HEK293 (cell line): ENCODE measurements around the gene R3HDM4.
A peak's percentile ranks its signal among the peaks of the same experiment; 100 is the strongest.

Source experiments
- CTCF ChIA-PET: fragments of 350-600 bp; formaldehyde crosslinking; extraction: SDS; loops from one replicate; lab custom pipeline; 2021; ENCODE audit warnings: antibody characterized with exemption; lab: Yijun Ruan, JAX
- POLR2A ChIA-PET: fragments of 300-600 bp; formaldehyde crosslinking; extraction: SDS; loops from one replicate; lab custom pipeline; 2020; ENCODE audit warnings: antibody characterized with exemption, inconsistent platforms; lab: Yijun Ruan, JAX
- H3K27ac ChIP-seq: fragments of 200-500 bp; sonication (Bioruptor generic); 2 replicates; pipeline ENCODE4 v1.5.1; 2014; ENCODE audit warnings: low read depth, low read length, control low read depth, inconsistent platforms; ENCODE audit errors: extremely low read depth
- H3K36me3 ChIP-seq, 2 experiments: fragments of 200-500 bp in 1 of 2; sonication (Bioruptor generic) in 1 of 2; 1 replicate in 1 of 2; 2 replicates in 1 of 2; pipeline ENCODE4 v1.5.1; 2014 to 2017; ENCODE audit warnings: inconsistent platforms in 2 of 2, low read length in 2 of 2; ENCODE audit not compliant: control insufficient read depth in 2 of 2, insufficient read depth in 1 of 2
- H3K4me1 ChIP-seq: fragments of 200-500 bp; sonication (Bioruptor generic); 2 replicates; pipeline ENCODE4 v1.5.1; 2014; ENCODE audit warnings: mild to moderate bottlenecking, low read length, inconsistent platforms; ENCODE audit not compliant: control insufficient read depth, insufficient read depth
- H3K4me3 ChIP-seq: 2 replicates; pipeline ENCODE4 v1.5.1; 2011; ENCODE audit warnings: low read depth, mild to moderate bottlenecking, control low read depth, low read length, moderate library complexity
- H3K9me3 ChIP-seq: fragments of 200-500 bp; sonication (Bioruptor generic); 2 replicates; pipeline ENCODE4 v1.5.1; 2014; ENCODE audit warnings: low read depth, low read length, inconsistent platforms; ENCODE audit not compliant: control insufficient read depth, insufficient read depth
- BCL11A ChIP-seq: fragments of 450-650 bp; formaldehyde crosslinking; IDR thresholded peaks from 2 replicates; pipeline ENCODE4 v1.5.1; 2016; ENCODE audit warnings: low read depth, missing biosample characterization, missing genetic modification characterization
- EGR2 ChIP-seq: fragments of 450-650 bp; formaldehyde crosslinking; IDR thresholded peaks from 2 replicates; pipeline ENCODE4 v1.5.1; 2016; ENCODE audit warnings: low read depth, missing biosample characterization, missing genetic modification characterization
- GLIS1 ChIP-seq: fragments of 450-650 bp; formaldehyde crosslinking; IDR thresholded peaks from 2 replicates; pipeline ENCODE4 v1.5.1; 2016; ENCODE audit warnings: missing biosample characterization, missing genetic modification characterization
- GLIS2 ChIP-seq: fragments of 450-650 bp; formaldehyde crosslinking; IDR thresholded peaks from 2 replicates; pipeline ENCODE4 v1.5.1; 2016; ENCODE audit warnings: missing biosample characterization, missing genetic modification characterization
- KLF1 ChIP-seq: fragments of 450-650 bp; formaldehyde crosslinking; IDR thresholded peaks from 2 replicates; pipeline ENCODE4 v1.5.1; 2016; ENCODE audit warnings: missing biosample characterization, missing genetic modification characterization
- KLF10 ChIP-seq: fragments of 450-650 bp; IDR thresholded peaks from 2 replicates; pipeline ENCODE4 v1.5.1; 2018; ENCODE audit warnings: missing biosample characterization, mild to moderate bottlenecking, missing genetic modification characterization
- KLF16 ChIP-seq: fragments of 450-650 bp; formaldehyde crosslinking; IDR thresholded peaks from 2 replicates; pipeline ENCODE4 v1.5.1; 2017; ENCODE audit warnings: missing biosample characterization, missing genetic modification characterization
- KLF8 ChIP-seq: fragments of 450-650 bp; formaldehyde crosslinking; IDR thresholded peaks from 2 replicates; pipeline ENCODE4 v1.5.1; 2016; ENCODE audit warnings: missing biosample characterization, missing genetic modification characterization
- PRDM4 ChIP-seq: fragments of 450-650 bp; formaldehyde crosslinking; IDR thresholded peaks from 2 replicates; pipeline ENCODE4 v1.5.1; 2017; ENCODE audit warnings: missing biosample characterization, missing genetic modification characterization
- SP2 ChIP-seq: fragments of 450-650 bp; formaldehyde crosslinking; IDR thresholded peaks from 2 replicates; pipeline ENCODE4 v1.5.1; 2016; ENCODE audit warnings: missing biosample characterization, missing genetic modification characterization
- ZBTB8A ChIP-seq: fragments of 450-650 bp; formaldehyde crosslinking; IDR thresholded peaks from 2 replicates; pipeline ENCODE4 v1.5.1; 2016; ENCODE audit warnings: missing biosample characterization, missing genetic modification characterization
- ZFHX2 ChIP-seq: fragments of 450-650 bp; formaldehyde crosslinking; conservative IDR thresholded peaks from 2 replicates; pipeline ENCODE4 v1.5.1; 2016; ENCODE audit warnings: missing biosample characterization, missing genetic modification characterization
- ZNF114 ChIP-seq: fragments of 450-650 bp; formaldehyde crosslinking; IDR thresholded peaks from 2 replicates; pipeline ENCODE4 v1.5.0; 2017; ENCODE audit warnings: missing biosample characterization, missing genetic modification characterization
- ZNF121 ChIP-seq: fragments of 450-650 bp; formaldehyde crosslinking; IDR thresholded peaks from 2 replicates; pipeline ENCODE4 v1.5.1; 2016; ENCODE audit warnings: missing biosample characterization, missing genetic modification characterization
- ZNF133 ChIP-seq: fragments of 450-650 bp; formaldehyde crosslinking; IDR thresholded peaks from 2 replicates; pipeline ENCODE4 v1.5.1; 2016; ENCODE audit warnings: missing biosample characterization, missing genetic modification characterization
- ZNF184 ChIP-seq: fragments of 450-650 bp; IDR thresholded peaks from 2 replicates; pipeline ENCODE4 v1.5.1; 2018; ENCODE audit warnings: missing biosample characterization, mild to moderate bottlenecking, missing genetic modification characterization
- ZNF2 ChIP-seq: fragments of 450-650 bp; formaldehyde crosslinking; IDR thresholded peaks from 2 replicates; pipeline ENCODE4 v1.5.1; 2016; ENCODE audit warnings: missing biosample characterization, missing genetic modification characterization
- ZNF292 ChIP-seq: fragments of 450-650 bp; formaldehyde crosslinking; IDR thresholded peaks from 2 replicates; pipeline ENCODE4 v1.5.1; 2016; ENCODE audit warnings: low read depth, missing biosample characterization, missing genetic modification characterization, borderline replicate concordance
- ZNF37A ChIP-seq: fragments of 450-650 bp; IDR thresholded peaks from 2 replicates; pipeline ENCODE4 v1.5.1; 2018; ENCODE audit warnings: missing biosample characterization, missing genetic modification characterization
- ZNF488 ChIP-seq: fragments of 450-650 bp; formaldehyde crosslinking; IDR thresholded peaks from 2 replicates; pipeline ENCODE4 v1.5.1; 2016; ENCODE audit warnings: missing biosample characterization, missing genetic modification characterization
- ZNF560 ChIP-seq: fragments of 450-650 bp; formaldehyde crosslinking; IDR thresholded peaks from 2 replicates; pipeline ENCODE4 v1.5.1; 2017; ENCODE audit warnings: missing biosample characterization, missing genetic modification characterization, borderline replicate concordance
- ZNF626 ChIP-seq: fragments of 450-650 bp; sonication (Bioruptor Pico); formaldehyde crosslinking; IDR thresholded peaks from 2 replicates; pipeline ENCODE4 v1.5.1; 2018; ENCODE audit warnings: missing biosample characterization, missing genetic modification characterization, inconsistent platforms
- ZNF654 ChIP-seq: fragments of 450-650 bp; formaldehyde crosslinking; IDR thresholded peaks from 2 replicates; pipeline ENCODE4 v1.5.1; 2016; ENCODE audit warnings: low read depth, missing biosample characterization, missing genetic modification characterization
- ZNF843 ChIP-seq: fragments of 450-650 bp; formaldehyde crosslinking; IDR thresholded peaks from 2 replicates; pipeline ENCODE4 v1.5.1; 2016; ENCODE audit warnings: missing biosample characterization, missing genetic modification characterization
- TF ChIP-seq, protein P1 (sequence below): fragments of 450-650 bp; formaldehyde crosslinking; IDR thresholded peaks from 2 replicates; pipeline ENCODE4 v1.5.1; 2016; ENCODE audit warnings: missing biosample characterization, missing genetic modification characterization
- TF ChIP-seq, protein P2 (sequence below): fragments of 450-650 bp; formaldehyde crosslinking; optimal IDR thresholded peaks from 2 replicates; pipeline ENCODE3; 2016; ENCODE audit warnings: missing biosample characterization, mild to moderate bottlenecking, missing genetic modification characterization
- TF ChIP-seq, protein P3 (sequence below): fragments of 450-650 bp; formaldehyde crosslinking; conservative IDR thresholded peaks from 2 replicates; pipeline ENCODE4 v1.5.1; 2016; ENCODE audit warnings: low read depth, missing biosample characterization, missing genetic modification characterization

Gene R3HDM4

DNA sequence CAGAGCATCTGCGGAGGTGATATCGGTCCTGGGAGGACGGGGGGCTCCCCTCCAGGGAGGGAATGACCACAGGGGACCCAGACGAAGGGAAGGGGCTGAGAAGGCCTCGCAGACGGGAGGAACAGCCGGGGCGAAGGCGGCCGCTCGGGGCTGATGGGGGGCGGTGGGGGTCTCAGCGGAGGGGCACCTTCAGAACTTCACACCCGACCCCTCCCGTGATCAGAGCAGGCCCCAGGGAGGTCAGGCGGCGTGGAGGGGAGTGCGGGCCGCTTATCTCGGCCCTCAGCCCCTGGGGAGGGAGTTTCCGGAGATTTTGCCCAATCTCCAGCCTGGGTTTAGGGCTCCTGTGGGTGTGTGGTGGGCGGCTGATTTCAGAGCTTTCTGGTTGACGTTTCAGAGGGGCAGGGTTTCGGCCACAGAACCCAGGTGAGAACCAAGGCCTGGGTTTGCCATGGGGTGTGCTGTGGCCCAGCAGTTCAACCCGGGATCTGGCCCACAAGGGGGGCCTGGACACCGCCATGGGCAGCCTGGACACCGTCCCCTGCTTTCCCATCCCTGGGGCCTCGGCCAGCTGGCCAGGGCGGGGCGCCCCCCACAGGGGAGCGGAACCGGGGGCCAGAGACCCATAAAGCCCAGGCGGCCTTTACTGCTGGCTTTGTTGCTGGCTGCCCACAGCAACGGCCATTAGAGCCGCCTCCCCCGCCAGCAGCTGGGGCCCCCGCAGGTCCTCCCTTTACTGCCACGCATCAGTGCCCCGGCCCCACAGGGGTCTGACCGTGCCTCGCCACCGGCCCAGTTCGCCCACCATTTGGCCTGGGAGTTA, 41.9 kb upstream of the R3HDM4 start:
- Histone ChIP-seq H3K36me3 (peaks cover 0 to 2% of the 10 kb centered on the region in 2 experiments; a peak in 1 of 3 replicates), H3K4me3 (no peak overlapping the region), H3K4me1 (no peaks in the 10 kb centered on the region), H3K27ac (no peak overlapping the region), H3K9me3 (no peaks in the 10 kb centered on the region)
- ChIA-PET POLR2A (interaction anchor here (0.6 kb wide), 1 partner anchor 193 kb away, joined by 3 read pairs; no protein-coding TSS in a partner anchor), CTCF (interaction anchor here (1.0 kb wide), 1 partner anchor 16 kb away, joined by 5 read pairs; no protein-coding TSS in a partner anchor)
- peak; percentile 44; the same call in 1 of the 2 replicates for TF ChIP-seq KLF8 (tag by site-specific recombination)
- TF ChIP-seq BCL11A, result no peak
- TF ChIP-seq ZNF488 (tag by site-specific recombination), result no peak
- TF ChIP-seq ZNF654 (tag by site-specific recombination), result no peak
- TF ChIP-seq ZFHX2 (tag by site-specific recombination), result peak; percentile 91
- peak; percentile 79 for TF ChIP-seq EGR2
- 0 out of 2 replicates have a peak, but pooled peaks have one; percentile 36 for TF ChIP-seq KLF1 (tag by site-specific recombination)
- TF ChIP-seq ZNF292 (tag by site-specific recombination), result no peak
- TF ChIP-seq GLIS2, result peak; percentile 21; the same call in 1 of the 2 replicates
- no peak for TF ChIP-seq ZNF560
- peak; percentile 53 for TF ChIP-seq ZBTB8A
- TF ChIP-seq PRDM4 (tag by site-specific recombination), result peak; percentile 100
- TF ChIP-seq, protein P1, sequence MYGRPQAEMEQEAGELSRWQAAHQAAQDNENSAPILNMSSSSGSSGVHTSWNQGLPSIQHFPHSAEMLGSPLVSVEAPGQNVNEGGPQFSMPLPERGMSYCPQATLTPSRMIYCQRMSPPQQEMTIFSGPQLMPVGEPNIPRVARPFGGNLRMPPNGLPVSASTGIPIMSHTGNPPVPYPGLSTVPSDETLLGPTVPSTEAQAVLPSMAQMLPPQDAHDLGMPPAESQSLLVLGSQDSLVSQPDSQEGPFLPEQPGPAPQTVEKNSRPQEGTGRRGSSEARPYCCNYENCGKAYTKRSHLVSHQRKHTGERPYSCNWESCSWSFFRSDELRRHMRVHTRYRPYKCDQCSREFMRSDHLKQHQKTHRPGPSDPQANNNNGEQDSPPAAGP (tag by site-specific recombination), result 0 out of 2 replicates have a peak, but pooled peaks have one; percentile 24
- no peak for TF ChIP-seq ZNF121
- TF ChIP-seq GLIS1, result 0 out of 2 replicates have a peak, but pooled peaks have one; percentile 16
- no peak for TF ChIP-seq ZNF133 (tag by site-specific recombination)
- TF ChIP-seq, protein P2, sequence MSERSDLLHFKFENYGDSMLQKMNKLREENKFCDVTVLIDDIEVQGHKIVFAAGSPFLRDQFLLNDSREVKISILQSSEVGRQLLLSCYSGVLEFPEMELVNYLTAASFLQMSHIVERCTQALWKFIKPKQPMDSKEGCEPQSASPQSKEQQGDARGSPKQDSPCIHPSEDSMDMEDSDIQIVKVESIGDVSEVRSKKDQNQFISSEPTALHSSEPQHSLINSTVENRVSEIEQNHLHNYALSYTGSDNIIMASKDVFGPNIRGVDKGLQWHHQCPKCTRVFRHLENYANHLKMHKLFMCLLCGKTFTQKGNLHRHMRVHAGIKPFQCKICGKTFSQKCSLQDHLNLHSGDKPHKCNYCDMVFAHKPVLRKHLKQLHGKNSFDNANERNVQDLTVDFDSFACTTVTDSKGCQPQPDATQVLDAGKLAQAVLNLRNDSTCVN (tag by site-specific recombination), result no peak
- peak; percentile 42; the same call in 1 of the 2 replicates for TF ChIP-seq SP2 (tag by site-specific recombination)
- TF ChIP-seq, protein P3, sequence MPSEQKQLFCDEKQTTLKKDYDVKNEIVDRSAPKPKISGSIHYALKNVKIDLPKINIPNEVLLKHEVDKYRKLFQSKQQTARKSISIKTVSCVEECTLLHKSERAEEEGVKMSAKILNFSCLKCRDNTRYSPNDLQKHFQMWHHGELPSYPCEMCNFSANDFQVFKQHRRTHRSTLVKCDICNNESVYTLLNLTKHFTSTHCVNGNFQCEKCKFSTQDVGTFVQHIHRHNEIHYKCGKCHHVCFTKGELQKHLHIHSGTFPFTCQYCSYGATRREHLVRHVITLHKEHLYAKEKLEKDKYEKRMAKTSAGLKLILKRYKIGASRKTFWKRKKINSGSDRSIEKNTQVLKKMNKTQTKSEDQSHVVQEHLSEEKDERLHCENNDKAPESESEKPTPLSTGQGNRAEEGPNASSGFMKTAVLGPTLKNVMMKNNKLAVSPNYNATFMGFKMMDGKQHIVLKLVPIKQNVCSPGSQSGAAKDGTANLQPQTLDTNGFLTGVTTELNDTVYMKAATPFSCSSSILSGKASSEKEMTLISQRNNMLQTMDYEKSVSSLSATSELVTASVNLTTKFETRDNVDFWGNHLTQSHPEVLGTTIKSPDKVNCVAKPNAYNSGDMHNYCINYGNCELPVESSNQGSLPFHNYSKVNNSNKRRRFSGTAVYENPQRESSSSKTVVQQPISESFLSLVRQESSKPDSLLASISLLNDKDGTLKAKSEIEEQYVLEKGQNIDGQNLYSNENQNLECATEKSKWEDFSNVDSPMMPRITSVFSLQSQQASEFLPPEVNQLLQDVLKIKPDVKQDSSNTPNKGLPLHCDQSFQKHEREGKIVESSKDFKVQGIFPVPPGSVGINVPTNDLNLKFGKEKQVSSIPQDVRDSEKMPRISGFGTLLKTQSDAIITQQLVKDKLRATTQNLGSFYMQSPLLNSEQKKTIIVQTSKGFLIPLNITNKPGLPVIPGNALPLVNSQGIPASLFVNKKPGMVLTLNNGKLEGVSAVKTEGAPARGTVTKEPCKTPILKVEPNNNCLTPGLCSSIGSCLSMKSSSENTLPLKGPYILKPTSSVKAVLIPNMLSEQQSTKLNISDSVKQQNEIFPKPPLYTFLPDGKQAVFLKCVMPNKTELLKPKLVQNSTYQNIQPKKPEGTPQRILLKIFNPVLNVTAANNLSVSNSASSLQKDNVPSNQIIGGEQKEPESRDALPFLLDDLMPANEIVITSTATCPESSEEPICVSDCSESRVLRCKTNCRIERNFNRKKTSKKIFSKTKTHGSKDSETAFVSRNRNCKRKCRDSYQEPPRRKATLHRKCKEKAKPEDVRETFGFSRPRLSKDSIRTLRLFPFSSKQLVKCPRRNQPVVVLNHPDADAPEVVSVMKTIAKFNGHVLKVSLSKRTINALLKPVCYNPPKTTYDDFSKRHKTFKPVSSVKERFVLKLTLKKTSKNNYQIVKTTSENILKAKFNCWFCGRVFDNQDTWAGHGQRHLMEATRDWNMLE, result no peak
- TF ChIP-seq KLF10 (tag by site-specific recombination), result peak; percentile 59; the same call in 1 of the 2 replicates
- TF ChIP-seq ZNF843 (tag by site-specific recombination), result no peak
- TF ChIP-seq KLF16 (tag by site-specific recombination), result no peak
- TF ChIP-seq ZNF184, result no peak
- no peak for TF ChIP-seq ZNF37A (tag by site-specific recombination)
- TF ChIP-seq ZNF114 (tag by site-specific recombination), result no peak
- no peak for TF ChIP-seq ZNF2
- TF ChIP-seq ZNF626 (tag by site-specific recombination), result no peak
